GM12874 (cell line): ENCODE results near the gene NAB1.

ENCODE experiments used
- TF ChIP-seq, protein P1 (sequence below): IDR thresholded peaks from 2 replicates; pipeline ENCODE4 v1.5.1; 2011; ENCODE audit warnings: low read depth, mild to moderate bottlenecking, control low read depth, low read length, moderate library complexity; ENCODE audit not compliant: insufficient read depth

NAB1 gene

GRCh38 chr2:190720276-190720675 lies 71.4 kb downstream of the NAB1 start:
- TF ChIP-seq, protein P1, sequence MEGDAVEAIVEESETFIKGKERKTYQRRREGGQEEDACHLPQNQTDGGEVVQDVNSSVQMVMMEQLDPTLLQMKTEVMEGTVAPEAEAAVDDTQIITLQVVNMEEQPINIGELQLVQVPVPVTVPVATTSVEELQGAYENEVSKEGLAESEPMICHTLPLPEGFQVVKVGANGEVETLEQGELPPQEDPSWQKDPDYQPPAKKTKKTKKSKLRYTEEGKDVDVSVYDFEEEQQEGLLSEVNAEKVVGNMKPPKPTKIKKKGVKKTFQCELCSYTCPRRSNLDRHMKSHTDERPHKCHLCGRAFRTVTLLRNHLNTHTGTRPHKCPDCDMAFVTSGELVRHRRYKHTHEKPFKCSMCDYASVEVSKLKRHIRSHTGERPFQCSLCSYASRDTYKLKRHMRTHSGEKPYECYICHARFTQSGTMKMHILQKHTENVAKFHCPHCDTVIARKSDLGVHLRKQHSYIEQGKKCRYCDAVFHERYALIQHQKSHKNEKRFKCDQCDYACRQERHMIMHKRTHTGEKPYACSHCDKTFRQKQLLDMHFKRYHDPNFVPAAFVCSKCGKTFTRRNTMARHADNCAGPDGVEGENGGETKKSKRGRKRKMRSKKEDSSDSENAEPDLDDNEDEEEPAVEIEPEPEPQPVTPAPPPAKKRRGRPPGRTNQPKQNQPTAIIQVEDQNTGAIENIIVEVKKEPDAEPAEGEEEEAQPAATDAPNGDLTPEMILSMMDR: no peak

- TF ChIP-seq, protein P1: no peak
Measured at GRCh38 chr2:190720691-190721090, 71.8 kb downstream of the NAB1 start.

DNA sequence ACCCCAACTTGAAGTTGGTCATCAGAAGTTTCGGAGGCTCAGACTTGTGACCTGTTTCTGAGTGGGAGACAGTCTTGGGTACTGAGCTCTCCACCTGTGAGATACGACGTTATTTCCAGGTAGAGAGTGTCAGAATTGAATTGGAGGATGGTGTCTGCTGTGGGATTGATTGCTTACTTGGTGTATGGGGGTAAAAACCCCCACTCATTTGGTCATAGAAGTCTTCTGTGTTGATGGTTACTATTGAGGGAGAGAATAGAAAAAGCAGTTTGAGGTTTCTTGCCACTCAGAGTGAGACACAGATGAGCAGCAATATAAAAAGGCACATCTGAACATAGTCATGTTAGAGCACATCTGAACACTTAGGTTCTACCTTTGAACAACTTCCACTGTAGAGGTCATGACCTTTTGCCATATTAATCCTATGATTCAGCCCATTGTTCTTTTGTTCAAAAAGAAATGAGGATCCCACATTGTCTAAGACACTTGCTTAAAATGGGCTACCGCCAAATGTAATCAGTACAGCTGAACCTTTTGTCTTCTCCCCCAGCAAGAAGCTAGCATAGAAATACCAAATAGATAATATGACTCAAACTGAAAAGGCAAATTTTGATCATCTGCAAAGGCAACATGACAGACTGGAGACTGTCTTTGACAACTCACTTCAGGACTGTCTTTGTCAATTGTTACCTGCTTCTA lies 73.3 kb downstream of the NAB1 start:
- TF ChIP-seq, protein P1: no peak

- TF ChIP-seq, protein P1: no peak
Measured at GRCh38 chr2:190722835-190723234, 74.0 kb downstream of the NAB1 start.

DNA sequence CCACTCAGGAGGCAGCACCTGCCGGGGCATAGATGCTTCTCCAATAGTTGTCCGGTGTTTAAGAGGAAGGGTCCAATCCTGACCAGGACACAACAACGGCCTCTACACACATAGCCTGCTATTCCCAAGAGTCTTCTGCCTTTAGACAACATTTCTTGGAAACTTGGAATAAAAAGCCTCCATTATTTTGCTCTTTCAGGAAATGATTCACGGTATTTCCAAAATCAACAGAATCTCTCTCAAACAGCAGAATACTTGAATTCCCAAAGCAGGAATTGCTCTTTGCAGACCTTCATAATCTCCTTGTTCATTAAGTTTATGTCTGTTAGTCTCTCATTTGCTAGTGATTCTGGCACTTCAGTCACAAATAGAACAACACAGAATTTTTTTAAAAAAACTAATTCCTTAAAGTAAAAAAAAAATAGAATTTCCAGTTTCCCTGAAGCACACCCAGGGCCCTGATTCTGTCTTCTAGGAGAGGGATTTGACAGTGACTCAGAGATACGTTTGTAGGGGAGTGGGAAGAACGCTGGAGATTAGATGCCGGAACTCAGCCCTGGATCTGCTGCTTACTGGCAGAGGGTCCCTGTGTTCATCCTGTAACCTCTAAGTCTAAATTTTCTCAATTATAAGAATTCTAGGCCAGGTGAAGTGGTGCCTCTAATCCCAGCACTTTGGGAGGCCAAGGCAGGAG lies 74.7 kb downstream of the NAB1 start:
- TF ChIP-seq, protein P1: no peak

DNA sequence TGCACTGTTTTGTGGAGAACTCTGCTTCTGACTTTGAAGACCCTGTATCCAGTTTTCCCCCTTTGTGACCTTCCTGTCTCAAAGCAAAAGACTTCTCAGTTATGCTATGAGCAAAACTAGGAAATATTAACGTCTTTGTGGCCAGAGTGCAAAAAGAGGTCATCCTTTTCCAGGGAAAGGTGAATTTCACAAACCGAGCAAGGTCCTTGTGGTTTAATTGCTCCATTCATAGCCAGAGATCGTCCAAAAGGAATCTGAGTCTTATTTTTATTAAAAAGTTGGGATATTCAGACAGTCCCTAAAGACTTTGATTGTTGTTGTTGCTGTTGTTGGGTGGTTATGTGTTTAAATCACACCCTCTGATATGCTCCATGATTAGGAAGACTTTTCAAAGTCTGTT lies 77.4 kb downstream of the NAB1 start:
- TF ChIP-seq, protein P1: no peak

GRCh38 chr2:190736355-190736754 lies 87.5 kb downstream of the NAB1 start:
- TF ChIP-seq, protein P1: no peak
